Activated CD8-positive, alpha-beta T cell treated with anti-CD3 and anti-CD28 coated beads for 36 hours (primary cell): ENCODE measurements around the gene DUSP1. TPM values are rescaled to one million over a fixed set of nuclear protein-coding genes. Genes with fewer than 3 reads are reported as not detected.

Experiments used
- ATAC-seq: fragments of 200-7000 bp; cut with Tn5 transposase; one replicate; pipeline ENCODE4 v1.10.0; 2021; ENCODE audit warnings: mild to moderate bottlenecking, moderate library complexity
- CTCF ChIA-PET: fragments of 350-600 bp; sonication (Branson Sonifier 250); formaldehyde crosslinking; loops from one replicate; lab custom pipeline; 2021; ENCODE audit warnings: antibody characterized with exemption; lab: Charles Lee
- POLR2A ChIA-PET: fragments of 350-600 bp; sonication (Branson Sonifier 250); formaldehyde crosslinking; loops from one replicate; lab custom pipeline; 2021; ENCODE audit warnings: antibody characterized with exemption; lab: Charles Lee
- DNase-seq: peaks from one replicate; pipeline ENCODE4 v3.0.0-alpha.2; 2020
- H3K27ac Mint-ChIP-seq: one replicate; pipeline ENCODE4 v1.8.0; 2021; ENCODE audit warnings: mild to moderate bottlenecking, mixed read lengths
- H3K27me3 Mint-ChIP-seq: one replicate; pipeline ENCODE4 v1.8.0; 2021; ENCODE audit warnings: mixed read lengths
- H3K36me3 Mint-ChIP-seq: one replicate; pipeline ENCODE4 v1.8.0; 2021; ENCODE audit warnings: low read depth, mixed read lengths
- H3K4me1 Mint-ChIP-seq: one replicate; pipeline ENCODE4 v1.8.0; 2021; ENCODE audit warnings: low read depth, mixed read lengths
- H3K4me3 Mint-ChIP-seq: one replicate; pipeline ENCODE4 v1.8.0; 2021; ENCODE audit warnings: mild to moderate bottlenecking, moderate library complexity, mixed read lengths
- H3K9me3 Mint-ChIP-seq: one replicate; pipeline ENCODE4 v1.8.0; 2021; ENCODE audit warnings: mixed read lengths
- intact Hi-C: fragments of 100-400 bp; cut with micrococcal nuclease; formaldehyde crosslinking; loops from one replicate; pipeline ENCODE4 v1.10.0; 2022
- total RNA-seq, 2 experiments: library from RNA; stranded (reverse); gene quantifications; one replicate each; pipeline ENCODE4 v1.2.3, GENCODE V29; 2021
- TF ChIP-seq, protein P1 (sequence below): fragments of 200-600 bp; IDR thresholded peaks from one replicate; pipeline ENCODE4 v1.8.0; 2022; ENCODE audit warnings: antibody characterized with exemption, mild to moderate bottlenecking

The DUSP1 gene
- total RNA-seq, 2 experiments from 2014 or later = 16.6 to 17.9 TPM

DNA sequence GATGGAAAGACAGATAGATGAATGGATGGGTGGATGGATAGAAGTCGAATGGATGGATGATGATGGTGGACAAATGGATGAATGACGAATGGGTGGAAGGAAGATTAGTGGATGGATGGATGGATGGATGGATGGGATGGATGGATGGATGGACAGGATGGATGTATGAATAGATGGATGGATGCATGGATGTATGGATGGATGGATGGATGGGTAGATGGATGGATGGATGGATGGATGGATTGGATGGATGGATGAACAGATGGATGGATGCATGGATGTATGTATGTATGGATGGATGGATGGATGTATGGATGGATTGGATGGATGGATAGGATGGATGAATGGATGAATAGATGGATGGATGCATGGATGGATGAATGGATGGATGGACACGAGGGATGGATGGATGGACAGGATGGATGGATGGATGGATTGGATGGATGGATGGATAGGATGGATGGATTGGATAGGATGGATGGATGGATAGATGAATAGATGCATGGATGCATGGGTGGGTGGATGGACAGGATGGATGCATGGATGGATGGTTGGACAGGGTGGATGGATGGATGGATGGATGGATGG, 52.4 kb downstream of the DUSP1 start:
- DNase-seq = no peak
- ATAC-seq = no peak
- Mint-ChIP-seq H3K4me3 (no peak overlapping the region), H3K27ac (no peak overlapping the region), H3K9me3 (no peaks in the 10 kb centered on the region), H3K36me3 (no peaks in the 10 kb centered on the region), H3K27me3 (no peaks in the 10 kb centered on the region), H3K4me1 (peaks cover 16% of the 10 kb centered on the region)
- TF ChIP-seq, protein P1, sequence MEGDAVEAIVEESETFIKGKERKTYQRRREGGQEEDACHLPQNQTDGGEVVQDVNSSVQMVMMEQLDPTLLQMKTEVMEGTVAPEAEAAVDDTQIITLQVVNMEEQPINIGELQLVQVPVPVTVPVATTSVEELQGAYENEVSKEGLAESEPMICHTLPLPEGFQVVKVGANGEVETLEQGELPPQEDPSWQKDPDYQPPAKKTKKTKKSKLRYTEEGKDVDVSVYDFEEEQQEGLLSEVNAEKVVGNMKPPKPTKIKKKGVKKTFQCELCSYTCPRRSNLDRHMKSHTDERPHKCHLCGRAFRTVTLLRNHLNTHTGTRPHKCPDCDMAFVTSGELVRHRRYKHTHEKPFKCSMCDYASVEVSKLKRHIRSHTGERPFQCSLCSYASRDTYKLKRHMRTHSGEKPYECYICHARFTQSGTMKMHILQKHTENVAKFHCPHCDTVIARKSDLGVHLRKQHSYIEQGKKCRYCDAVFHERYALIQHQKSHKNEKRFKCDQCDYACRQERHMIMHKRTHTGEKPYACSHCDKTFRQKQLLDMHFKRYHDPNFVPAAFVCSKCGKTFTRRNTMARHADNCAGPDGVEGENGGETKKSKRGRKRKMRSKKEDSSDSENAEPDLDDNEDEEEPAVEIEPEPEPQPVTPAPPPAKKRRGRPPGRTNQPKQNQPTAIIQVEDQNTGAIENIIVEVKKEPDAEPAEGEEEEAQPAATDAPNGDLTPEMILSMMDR = no peak
- CTCF ChIA-PET = interaction anchor here (1.1 to 5.4 kb wide), 3 partner anchors 54 to 240 kb away, joined by 3 to 105 read pairs (median 12); partner anchors contain the start of gene RPL26L1
- intact Hi-C loops = loop anchor here (5.0 to 10.0 kb wide), 2 partner anchors 54 to 116 kb away; partner anchors contain the start of genes DUSP1 and ERGIC1
- POLR2A ChIA-PET = no interaction called here

Other genes starting within 250 kb of the DUSP1 start
- under 1 TPM; 0.18 to 0.22 TPM for gene NEURL1B, start 129.9 kb downstream of the DUSP1 start, total RNA-seq
- 10 to 100 TPM; 56.1 to 57.0 TPM for gene ERGIC1, start 63.1 kb upstream of the DUSP1 start, total RNA-seq
- gene RPL26L1, start 188.2 kb upstream of the DUSP1 start, total RNA-seq = 10 to 100 TPM; 72.9 to 74.9 TPM
- 10 to 100 TPM; 68.0 to 79.8 TPM for gene ATP6V0E1, start 212.6 kb upstream of the DUSP1 start, total RNA-seq